Kidney epithelial cell (primary cell): ENCODE measurements around the gene CCNF. TPM values are rescaled to one million over a fixed set of nuclear protein-coding genes. Genes with fewer than 3 reads are reported as not detected.

ENCODE experiments used
- DNase-seq: peaks from one replicate; pipeline ENCODE4 v3.0.0-alpha.2; 2010; ENCODE audit warnings: low read depth
- H3K27me3 ChIP-seq: 2 replicates; pipeline ENCODE4 v1.6.0; 2011; ENCODE audit warnings: low read length; ENCODE audit not compliant: control insufficient read depth, insufficient read depth
- H3K36me3 ChIP-seq: 2 replicates; pipeline ENCODE4 v1.5.1; 2011; ENCODE audit warnings: low read length; ENCODE audit not compliant: control insufficient read depth, insufficient read depth
- H3K4me3 ChIP-seq: 2 replicates; pipeline ENCODE4 v1.5.1; 2011; ENCODE audit warnings: low read depth, mild to moderate bottlenecking, control low read depth, low read length
- total RNA-seq: library from RNA; depleted of rRNA; stranded (reverse); fragments of >200 nt; gene quantifications from 2 replicates; pipeline ENCODE4 v1.2.3, GENCODE V29; 2015
- TF ChIP-seq, protein P1 (sequence below): IDR thresholded peaks from 2 replicates; pipeline ENCODE4 v1.5.1; 2011; ENCODE audit warnings: mild to moderate bottlenecking, moderate library complexity, low read length, control low read depth, inconsistent platforms; ENCODE audit not compliant: insufficient read depth, poor library complexity, severe bottlenecking

The CCNF gene
- total RNA-seq, 1 donor from 2014 or later: 7.4 TPM

DNA sequence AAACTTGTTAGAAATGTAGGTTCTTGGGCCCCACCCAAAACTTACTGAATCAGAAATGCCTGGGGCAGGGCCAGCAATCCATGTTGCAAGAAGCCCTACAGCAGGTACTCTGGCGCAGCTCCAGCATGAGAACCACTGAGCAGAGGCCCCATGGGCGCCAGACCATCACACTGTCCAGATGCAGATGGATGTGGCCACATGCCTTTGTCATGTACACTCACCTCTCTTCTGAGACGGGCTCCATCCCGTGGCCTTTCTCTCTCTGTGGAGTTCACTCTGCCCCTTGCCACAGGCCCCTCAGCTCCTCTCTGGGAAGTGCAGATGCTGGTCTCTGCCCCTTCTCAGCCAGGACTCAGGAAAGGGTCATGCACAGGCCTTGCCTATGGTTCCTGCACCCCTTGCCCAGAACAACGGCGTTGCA, 2.3 kb upstream of the CCNF start:
- no peaks in the 10 kb centered on the region for H3K36me3 ChIP-seq
- TF ChIP-seq, protein P1, sequence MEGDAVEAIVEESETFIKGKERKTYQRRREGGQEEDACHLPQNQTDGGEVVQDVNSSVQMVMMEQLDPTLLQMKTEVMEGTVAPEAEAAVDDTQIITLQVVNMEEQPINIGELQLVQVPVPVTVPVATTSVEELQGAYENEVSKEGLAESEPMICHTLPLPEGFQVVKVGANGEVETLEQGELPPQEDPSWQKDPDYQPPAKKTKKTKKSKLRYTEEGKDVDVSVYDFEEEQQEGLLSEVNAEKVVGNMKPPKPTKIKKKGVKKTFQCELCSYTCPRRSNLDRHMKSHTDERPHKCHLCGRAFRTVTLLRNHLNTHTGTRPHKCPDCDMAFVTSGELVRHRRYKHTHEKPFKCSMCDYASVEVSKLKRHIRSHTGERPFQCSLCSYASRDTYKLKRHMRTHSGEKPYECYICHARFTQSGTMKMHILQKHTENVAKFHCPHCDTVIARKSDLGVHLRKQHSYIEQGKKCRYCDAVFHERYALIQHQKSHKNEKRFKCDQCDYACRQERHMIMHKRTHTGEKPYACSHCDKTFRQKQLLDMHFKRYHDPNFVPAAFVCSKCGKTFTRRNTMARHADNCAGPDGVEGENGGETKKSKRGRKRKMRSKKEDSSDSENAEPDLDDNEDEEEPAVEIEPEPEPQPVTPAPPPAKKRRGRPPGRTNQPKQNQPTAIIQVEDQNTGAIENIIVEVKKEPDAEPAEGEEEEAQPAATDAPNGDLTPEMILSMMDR: no peak
- DNase-seq: no peak
- no peaks in the 10 kb centered on the region for H3K27me3 ChIP-seq
- H3K4me3 ChIP-seq: no peak overlapping the region

GRCh38 chr16:2427526-2427925, 1.7 kb upstream of the CCNF start:
- Histone ChIP-seq H3K4me3 (no peak overlapping the region), H3K27me3 (no peaks in the 10 kb centered on the region), H3K36me3 (no peaks in the 10 kb centered on the region)
- TF ChIP-seq, protein P1: no peak
- no peak for DNase-seq

- TF ChIP-seq, protein P1: peak; percentile 50
- H3K27me3 ChIP-seq: no peaks in the 10 kb centered on the region
- peak overlapping the region; percentile 66 for H3K4me3 ChIP-seq
- no peaks in the 10 kb centered on the region for H3K36me3 ChIP-seq
- no peak for DNase-seq
These were observed 1.0 kb upstream of the CCNF start for GRCh38 chr16:2428051-2428783.

DNA sequence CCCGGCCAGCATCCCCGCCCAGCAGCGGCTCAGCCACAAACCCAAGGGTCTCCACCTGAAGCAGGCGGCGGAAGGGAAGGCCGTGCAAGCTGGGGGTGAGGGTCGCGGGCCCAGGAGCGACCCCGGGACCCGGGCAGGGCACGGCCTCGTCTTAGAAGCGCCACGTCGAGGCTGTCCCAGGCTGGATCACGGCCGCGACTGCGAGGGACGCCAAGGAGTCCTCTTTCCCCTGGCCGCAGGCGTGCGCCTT, 538 bp upstream of the CCNF start:
- no peaks in the 10 kb centered on the region for H3K36me3 ChIP-seq
- TF ChIP-seq, protein P1: no peak
- H3K4me3 ChIP-seq: peak overlapping the region; percentile 66
- DNase-seq: no peak
- H3K27me3 ChIP-seq: no peaks in the 10 kb centered on the region

GRCh38 chr16:2429771-2430663, 770 bp downstream of the CCNF start:
- TF ChIP-seq, protein P1: peak; percentile 10
- Histone ChIP-seq H3K4me3 (peak overlapping the region; percentile 78), H3K36me3 (no peaks in the 10 kb centered on the region), H3K27me3 (no peaks in the 10 kb centered on the region)
- DNase-seq: no peak
